Activated CD8-positive, alpha-beta memory T cell treated with anti-CD3 and anti-CD28 coated beads for 48 hours (primary cell): ENCODE data around the gene MMP15.
"Not testable (repeated sequence)": the region's sequence is repeated elsewhere in the genome, so short reads cannot be mapped to it uniquely, and the experiment has no call there.

ENCODE experiments used
- DNase-seq, 3 experiments: peaks; one replicate each; pipeline ENCODE4 v3.0.0-alpha.2; 2020; ENCODE audit warnings: low read depth in 2 of 3, low spot score in 2 of 3

The MMP15 gene

DNA sequence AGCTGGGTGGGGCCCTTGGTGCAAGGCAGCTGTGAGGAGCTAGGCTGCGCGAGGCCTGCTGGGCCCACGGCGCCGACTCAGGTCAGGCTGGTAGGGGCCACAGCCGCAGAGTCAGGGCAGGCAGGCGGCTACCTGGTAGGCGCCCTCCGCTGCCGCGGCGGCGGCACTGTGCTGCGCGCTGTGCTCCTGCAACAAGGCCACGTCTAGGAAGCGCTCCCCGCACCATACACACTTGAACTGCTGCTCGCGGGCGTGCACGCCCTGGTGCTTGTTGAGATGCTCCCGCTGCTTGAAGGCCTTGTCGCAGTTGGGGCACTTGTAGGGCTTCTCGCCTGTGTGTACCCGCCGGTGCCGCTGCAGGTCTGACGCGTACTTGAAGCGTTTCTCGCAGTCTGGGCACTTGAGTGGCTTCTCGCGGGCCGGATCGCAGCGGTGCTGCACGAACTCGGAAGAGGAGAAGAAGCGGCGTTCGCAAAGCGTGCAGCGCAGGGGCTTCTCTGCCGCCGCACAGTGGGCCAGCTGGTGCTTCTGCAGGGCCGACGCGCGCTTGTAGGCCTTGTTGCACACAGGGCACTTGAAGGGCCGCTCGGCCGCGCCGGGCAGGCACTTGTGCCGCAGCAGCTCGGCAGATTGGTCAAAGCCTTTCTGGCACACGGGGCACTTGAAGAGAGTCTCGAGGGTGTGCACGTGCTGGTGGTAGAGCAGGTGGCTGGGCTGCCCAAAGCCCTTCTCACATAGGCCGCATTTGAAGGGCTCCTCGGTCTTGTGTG, 29.0 kb upstream of the MMP15 start:
- DNase-seq = no peak

DNA sequence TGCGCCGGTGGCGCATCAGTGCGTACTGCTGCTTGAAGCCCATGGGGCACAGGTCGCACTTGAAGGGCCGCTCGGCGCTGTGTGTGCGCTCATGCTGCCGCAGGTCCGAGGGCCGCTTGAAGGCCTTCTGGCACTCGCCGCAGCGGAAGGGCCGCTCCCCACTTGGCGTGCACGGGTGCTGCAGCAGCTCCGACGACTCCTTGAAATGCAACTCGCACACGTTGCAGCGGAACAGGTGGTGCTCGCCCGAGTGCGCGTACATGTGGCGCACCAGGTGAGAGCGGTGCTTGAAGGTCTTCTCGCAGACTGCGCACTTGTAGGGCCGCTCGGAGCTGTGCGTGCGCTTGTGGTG, 28.4 kb upstream of the MMP15 start:
- DNase-seq = no peak

DNA sequence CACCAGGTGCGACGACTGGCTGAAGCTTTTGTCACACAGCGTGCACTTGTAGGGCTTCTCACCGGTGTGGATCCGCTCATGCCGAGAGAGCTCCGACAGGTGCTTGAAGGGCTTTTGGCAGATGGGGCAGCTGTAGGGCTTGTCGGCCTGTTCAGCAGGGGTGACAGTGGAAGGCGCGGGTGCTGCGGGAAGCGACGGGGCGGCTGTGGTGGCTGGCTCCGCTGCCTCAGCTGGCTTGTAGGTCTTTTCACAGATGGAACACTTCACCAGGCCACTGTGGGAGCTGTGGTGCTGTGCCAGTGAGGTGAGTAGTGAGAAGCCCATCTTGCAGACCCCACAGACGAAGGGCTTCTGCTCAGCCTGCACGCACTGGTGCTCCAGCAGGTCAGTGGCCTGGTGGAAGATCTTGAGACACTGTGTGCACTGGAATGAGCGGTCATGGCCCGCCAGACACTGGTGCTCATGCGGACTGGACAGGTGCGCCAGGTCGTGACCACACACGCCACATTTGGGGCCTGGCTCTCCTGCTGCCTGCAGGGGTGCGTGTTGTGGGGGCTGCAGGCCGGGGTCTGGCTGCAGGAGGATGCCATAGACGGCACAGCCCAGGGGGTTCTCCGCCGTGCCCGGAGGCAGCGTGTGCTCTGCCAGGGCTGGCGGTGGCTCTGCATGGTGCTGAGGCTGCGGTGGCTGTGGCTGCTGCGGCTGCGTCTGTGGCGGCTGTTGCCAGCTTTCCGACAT, 27.9 kb upstream of the MMP15 start:
- no peak for DNase-seq

DNA sequence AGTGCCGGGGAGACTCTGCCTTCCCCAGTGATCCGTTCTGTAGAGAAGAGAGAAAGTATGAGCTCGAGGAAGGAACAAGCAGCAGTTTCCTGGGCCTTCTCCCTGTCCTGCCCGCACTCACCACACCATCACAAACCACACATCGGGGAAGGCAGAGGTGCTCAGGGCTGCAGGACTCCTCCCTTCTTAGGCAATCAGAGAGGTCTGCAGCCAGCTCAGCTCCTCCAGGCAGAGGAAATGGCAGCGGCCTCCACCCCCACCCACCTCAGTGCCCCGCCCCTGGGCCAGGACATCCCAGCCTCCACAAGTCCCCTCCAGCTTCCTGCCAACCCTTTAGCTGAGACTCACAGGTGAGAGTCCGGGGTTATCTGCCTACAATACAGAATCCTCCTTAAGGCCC, 27.1 kb upstream of the MMP15 start:
- DNase-seq = peak in 2 of 3 experiments; percentile 14 to 37

DNA sequence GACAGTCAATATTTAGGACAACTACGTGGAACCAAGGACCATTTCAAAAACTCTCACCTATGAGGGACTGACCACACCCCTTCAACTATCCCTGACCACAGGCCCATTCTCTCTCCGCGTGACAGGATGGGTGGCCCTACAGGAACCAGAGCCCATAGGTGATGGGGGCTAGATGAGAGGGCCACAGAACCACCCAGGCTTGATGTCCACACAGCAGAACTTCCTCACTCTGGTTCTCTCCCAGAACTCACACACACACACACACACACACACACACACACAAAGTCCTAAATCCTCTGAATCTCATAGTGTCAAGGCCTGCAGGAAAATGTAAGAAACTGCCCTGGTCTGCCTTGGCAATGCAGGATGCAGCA, 26.6 kb upstream of the MMP15 start:
- no peak for DNase-seq

DNA sequence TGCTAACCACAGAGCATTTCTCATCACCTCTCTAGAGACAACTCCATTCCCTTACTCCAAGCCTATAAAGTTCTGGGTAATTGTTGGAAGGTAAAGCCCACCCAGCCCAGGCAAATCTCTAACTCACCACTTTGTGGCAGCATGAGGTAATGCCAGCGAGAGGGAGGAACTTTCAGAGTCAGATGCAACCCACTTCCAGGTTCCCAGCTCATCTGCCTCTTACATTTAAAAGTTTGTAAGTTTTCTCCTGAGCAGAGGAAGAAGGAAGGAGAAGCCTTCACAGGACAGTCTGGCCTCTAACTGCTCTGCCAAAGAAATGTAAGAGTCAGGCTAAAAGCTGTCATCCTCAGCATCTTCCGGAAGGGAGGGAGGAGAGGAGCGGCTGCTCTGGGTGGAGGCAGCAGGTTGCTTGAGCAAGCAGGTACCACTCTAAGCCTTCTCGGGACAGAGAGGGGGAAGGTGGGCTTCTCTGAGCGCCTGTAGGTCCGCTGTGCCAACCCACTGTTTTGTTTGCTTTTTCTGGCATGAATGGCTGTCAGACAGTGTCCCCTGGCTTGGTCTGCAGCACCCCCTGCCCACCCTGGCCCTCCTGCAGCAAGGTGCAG, 26.1 kb upstream of the MMP15 start:
- no peak for DNase-seq

DNA sequence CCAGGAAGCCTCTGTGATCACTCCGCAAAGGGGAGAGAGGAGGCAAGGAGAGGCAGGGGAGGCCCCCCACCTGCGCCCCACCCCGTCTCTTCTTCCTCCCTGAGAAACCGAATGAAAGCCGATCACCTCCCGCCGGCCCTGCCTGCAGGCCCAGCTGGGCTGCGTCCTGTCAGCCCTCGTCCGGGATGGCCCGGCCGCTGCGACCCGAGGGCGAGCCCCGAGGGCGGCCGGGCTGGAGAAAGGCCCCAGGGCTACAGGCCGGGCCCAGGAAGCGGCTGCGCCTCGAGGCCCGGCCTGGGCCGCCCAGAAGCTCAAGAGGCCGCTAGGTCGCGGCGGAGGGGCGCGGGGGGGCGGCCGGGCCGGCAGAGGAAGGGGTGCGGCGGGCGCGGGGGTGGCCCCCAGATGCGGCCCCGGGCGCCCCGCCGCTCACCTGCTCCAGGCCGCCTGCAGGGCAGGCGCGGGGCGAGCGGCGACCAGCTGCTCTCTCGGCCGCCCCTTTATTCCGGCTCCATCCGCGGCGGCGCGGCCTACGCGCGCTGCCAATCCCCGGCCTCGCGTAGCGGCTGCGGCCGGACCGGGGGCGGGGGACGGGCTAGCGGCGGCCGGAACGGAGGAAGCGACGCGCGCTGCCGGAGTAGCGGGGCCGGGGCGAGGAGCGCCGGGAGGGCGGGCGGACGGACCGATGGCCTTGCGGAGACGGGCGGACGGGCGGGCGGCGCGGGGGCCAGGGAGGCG, 25.4 kb upstream of the MMP15 start, which contains the start of gene ZNF319:
Gene ZNF319, minus strand, starts transcription at position 702 of the 735 bp plus-strand sequence. CDS start 2,407 bp downstream, outside the sequence.
- peak in 1 of 3 experiments; percentile 14 for DNase-seq

DNA sequence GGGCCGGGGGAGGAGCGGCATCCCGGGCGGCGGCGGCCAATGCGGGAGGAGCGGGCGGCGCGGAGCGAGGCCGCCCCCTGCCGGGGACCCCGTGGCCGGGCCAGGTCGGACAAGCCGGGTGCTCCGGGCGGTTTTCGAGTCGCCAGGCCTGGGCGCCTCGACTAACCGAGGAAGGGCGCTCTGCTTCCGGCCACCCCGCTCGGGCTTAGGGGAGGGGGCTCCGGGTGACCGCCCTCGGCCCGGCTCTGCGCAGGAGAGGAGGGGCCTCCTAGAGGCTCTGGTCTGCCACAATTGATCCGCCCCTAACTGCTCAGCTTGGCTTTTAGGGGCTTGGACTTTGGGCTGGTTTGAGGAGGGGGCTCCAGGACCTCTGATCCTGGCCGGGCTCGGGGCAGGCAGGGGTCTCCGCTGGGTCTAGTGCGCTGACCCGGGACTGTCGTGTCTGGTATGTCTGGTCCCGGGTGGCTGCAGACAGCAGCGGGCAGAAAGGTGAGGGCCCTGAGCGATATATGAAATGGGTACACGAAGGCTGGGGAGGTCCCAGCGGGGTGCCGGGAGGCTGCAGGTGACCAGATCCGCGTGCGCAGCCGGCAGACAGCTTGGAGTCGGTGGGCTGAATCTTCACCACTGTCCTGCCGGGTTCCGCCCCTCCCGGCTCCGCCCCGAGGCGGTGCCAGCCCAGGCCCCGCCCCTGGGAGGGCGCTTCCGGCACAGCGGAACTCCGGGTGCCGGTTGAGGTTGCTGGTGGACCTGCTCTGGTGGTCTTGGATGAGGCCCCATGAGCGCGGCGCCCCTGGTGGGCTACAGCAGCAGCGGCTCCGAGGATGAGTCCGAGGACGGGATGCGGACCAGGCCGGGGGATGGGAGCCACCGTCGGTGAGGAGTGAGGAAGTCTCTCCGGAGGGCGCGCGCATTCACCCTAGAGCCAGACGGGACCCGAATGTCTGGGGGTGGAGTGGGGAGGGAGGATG, 24.6 kb upstream of the MMP15 start, which contains the start of gene USB1:
Gene USB1, plus strand, starts transcription at position 702 of the 971 bp plus-strand sequence. Its CDS starts 77 bp downstream, at position 779.
- DNase-seq = peak; percentile 63 to 77 (median 74)

DNA sequence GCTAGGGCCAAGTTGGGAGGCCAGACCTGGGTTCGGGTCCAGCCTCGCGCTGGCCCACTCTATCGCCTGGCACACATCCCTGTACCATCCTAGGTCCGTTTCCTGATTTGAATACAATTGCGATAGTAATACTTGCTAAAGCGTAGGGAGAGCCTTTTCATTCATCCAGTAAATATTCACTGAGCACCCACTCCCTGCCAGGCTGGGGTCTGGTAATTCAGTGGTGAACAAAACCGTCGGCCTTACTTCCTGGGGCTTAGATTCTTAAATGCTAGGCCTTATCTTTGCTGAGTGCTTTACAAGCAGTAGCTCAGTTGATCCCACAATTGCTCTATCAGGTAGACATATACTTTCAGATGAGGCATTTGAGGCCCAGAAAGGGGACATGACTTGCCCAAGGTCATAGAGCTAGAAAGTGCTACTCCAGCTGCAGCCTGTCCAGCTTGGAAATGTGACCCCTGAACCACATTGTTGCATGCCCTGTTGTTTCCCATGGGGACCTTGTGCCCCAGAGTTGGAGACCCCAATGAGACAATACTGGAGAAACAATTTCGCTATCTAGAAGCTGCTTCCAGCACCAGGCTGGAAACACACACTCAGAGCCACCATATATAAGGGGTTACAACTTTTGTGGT, 23.7 kb upstream of the MMP15 start:
- DNase-seq = no peak

DNA sequence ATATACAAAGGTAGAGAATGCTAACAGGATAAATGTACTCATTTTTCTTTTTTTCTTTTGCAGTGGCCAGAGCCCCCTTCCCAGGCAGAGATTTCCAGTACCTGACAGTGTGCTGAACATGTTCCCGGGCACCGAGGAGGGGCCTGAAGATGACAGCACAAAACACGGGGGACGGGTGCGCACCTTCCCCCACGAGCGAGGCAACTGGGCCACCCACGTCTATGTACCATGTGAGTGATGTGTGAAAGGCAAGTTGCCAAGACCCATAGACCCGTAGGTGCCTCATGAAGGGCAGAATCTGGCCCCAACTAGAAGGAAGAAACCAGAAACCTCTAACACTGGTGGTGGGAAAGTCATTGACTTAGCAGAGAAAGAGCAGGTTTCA, 23.1 kb upstream of the MMP15 start:
- DNase-seq = no peak

DNA sequence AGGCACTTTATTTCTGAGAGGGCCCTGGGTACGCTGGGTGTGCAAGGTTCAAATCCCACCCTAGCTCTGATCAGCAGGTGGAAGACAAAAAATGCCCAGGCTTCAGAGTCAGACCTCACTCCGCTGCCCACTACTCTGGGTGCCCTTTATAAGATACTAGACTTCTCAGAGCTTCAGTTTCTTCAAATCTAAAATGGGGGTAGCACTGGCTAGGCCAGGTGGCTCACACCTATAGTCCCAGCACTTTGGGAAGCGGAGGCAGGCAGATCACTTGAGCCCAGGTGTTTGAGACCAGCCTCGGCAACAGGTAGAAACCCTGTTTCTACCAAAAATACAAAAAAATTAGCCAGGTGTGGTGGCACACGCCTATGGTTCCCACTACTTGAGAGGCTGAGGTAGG, 22.6 kb upstream of the MMP15 start:
- DNase-seq = no peak

DNA sequence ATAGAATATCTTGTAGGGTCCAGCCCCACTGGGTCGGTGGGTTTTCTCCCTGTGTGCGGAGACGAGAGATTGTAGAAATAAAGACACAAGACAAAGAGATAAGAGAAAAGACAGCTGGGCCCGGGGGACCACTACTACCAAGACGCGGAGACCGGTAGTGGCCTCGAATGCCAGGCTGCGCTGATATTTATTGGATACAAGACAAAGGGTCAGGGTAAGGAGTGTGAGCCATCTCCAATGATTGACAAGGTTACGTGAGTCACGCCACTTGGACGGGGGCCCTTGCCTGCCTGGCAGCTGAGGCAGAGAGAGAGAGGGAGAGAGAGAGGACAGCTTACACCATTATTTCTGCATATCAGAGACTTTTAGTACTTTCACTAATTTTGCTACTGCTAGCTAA, 20.8 kb upstream of the MMP15 start:
- DNase-seq = not testable (repeated sequence)

DNA sequence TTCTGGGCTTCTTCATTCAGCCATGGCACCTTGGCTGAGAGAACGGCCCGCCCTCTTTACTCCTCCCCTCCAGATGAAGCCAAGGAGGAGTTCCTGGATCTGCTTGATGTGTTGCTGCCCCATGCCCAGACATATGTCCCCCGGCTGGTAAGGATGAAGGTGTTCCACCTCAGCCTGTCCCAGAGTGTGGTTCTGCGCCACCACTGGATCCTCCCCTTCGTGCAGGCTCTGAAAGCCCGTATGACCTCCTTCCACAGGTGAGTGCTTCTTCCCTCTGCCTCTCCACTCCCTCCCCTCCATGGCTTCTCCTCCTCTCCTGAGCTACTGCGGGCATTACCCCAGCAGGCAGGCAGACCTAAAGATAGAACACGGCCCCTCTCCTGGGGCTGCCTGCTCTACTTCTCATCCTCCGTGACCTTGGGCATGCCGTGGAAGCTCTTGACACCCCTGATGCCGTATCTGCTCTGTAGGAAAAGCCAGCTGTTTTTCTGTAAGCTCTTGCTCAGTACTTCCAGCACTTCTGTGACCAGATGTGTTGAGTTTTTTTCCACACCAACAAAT, 15.6 kb upstream of the MMP15 start:
- no peak for DNase-seq

DNA sequence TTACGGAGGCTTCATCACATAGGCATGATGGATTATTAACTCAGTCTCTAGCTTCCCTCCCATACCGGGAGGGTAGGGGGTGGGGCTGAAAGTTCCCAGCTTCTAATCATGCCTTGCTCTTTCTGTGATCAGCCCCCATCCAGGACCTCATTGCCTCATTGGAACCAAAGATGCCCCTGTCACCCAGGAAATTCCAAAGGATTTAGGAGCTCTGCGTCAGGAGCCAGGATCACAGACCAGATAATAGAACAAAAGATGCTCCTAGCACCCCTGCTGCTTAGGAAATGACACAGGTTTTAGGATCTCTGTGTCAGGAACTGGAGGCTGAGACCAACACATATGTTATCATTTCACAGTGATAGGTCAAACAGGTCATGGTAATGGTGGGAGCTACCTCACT, 14.7 kb upstream of the MMP15 start:
- DNase-seq = no peak

DNA sequence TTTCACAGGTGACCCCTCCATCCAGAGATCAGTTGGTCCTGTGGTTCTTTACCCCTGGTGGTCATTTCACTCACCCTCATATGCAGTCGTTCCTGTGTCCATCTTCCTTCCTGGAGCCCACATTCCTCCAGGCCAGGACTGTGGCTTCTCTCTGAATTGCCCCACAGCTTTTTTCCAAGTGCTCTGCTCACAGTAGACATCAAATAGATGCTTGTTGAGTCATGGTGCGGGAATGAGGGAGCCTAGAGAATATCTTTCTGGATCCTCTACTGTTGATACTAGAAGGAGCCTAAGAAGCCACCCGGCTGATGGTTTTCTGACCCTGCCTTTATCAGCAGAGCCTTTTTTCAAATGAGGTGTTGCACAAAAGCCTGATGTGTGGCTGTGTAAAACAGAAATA, 13.9 kb upstream of the MMP15 start:
- no peak for DNase-seq

DNA sequence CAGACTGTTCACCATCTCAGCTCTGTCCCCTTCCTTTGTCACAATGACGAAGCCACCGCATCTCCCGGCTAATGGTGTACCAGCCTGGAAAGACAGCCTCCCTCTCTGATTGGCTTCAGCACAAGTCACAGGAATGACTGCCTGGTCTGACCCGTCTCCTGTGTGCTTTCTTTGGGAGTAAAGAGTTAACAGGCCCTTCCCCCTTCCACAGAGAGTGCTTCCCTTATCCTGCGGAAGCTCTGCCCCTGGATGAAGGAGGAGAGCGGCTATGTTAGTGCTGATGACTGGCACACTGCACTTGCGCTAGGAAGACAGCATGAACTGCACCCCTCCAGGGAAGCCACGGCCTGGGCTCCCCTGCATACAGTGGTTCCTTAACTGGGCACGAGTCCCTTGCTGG, 13.1 kb upstream of the MMP15 start:
- DNase-seq = no peak

DNA sequence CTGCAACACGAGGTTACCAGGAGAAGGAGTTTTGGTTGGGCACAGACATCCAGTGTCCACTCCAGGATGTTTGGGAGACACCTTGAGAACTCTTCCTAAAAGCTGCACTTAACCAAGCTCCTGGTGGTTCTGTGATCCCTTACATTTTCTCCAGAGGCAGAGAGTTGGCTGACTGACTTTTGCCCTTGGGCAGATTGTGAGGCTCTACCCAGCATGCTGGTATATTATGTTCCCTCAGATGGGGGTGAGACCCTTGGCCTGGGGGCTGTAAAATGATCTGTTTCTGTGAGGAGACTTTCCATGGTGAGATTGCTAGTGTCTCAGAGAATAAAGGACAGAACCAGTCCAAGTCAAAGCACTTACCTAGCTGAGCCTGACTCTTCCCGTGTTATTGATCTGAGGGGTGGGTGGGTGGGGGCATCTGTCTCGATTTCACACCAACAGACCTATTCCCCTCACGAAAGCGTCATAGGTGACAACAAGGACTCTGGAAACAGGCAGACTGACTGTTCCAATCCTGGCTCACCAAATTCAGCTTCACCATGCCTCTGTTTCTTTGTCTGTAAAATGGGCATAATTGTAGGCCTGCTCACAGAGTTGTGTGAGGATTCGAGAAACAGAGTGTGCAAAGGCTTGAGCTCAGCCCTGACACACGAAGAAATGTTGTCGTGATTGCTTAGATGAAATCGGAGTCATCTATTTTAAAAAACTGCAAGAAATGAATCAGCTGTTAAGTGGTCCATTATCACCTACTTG, 12.2 kb upstream of the MMP15 start:
- no peak for DNase-seq

DNA sequence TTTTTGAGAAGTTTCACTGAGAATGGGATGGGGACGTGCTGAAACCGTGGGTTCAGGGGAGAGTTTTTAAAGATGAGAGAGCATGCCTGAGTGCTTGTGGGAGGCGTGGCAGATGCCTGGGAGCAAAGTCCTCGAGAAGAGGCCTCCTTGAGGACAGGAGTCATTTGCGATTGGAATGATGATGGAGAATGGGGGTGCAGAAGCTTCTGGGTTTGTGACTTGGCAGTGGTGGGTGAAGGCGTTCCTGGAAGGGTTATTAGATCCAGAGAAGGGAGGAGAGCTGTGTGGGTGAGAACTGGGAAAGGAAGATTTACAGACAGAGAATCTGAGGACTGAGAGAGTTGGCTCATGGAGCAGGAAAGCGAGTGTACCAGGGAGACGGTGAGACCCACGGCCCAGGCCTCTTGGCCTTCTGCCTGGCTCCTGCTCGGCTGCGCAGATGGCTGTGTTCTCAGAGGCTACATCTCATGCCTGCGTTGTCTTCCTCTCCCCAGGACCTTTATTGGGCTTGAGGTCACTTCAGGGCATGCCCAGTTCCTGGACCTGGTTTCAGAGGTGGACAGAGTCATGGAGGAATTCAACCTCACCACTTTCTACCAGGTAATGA, 8.6 kb upstream of the MMP15 start:
- no peak for DNase-seq
